ENCODE data around the gene NCMAP.

DNA sequence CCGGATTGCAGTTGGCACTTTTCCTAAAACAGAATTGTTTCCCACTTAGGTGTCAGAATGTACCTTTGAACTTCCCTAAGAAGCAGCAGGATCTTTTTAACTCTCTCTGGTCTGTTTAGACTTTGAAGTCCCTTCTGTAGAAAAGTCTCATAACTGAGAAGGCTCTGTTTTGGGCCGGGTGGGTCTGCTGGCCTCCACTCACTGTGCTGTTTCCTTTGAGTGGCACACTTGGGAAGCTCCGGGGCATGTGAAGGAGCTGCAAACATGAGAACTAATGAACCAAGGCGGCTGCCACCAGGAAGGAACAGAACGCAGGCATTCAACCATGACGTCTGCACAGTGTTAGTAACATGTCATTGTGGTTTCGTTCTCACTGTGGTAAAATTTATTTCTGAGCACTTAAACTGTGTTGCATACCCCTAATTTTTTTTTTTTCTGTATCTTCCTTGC is 19.5 kb upstream of the NCMAP start:
- TF ChIP-seq, protein P1, sequence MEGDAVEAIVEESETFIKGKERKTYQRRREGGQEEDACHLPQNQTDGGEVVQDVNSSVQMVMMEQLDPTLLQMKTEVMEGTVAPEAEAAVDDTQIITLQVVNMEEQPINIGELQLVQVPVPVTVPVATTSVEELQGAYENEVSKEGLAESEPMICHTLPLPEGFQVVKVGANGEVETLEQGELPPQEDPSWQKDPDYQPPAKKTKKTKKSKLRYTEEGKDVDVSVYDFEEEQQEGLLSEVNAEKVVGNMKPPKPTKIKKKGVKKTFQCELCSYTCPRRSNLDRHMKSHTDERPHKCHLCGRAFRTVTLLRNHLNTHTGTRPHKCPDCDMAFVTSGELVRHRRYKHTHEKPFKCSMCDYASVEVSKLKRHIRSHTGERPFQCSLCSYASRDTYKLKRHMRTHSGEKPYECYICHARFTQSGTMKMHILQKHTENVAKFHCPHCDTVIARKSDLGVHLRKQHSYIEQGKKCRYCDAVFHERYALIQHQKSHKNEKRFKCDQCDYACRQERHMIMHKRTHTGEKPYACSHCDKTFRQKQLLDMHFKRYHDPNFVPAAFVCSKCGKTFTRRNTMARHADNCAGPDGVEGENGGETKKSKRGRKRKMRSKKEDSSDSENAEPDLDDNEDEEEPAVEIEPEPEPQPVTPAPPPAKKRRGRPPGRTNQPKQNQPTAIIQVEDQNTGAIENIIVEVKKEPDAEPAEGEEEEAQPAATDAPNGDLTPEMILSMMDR (conservative IDR thresholded peaks at IDR 0.05; ENCODE audit: low read depth, low read length) = no peak
- TF ChIP-seq EZH2 (IDR thresholded peaks at IDR 0.05; ENCODE audit: borderline replicate concordance, low read depth, low read length, poor library complexity, severe bottlenecking) = no peak
